Heart left ventricle (tissue), 16 donors: ENCODE results near the gene PLPP1. TPM values are rescaled to one million over a fixed set of nuclear protein-coding genes. Genes with fewer than 3 reads are reported as not detected.
A peak's percentile ranks its signal among the peaks of the same experiment; 100 is the strongest.

Experiments
- ATAC-seq, 4 donors: fragments of 200-7000 bp; cut with Tn5 transposase; one replicate each; pipeline ENCODE4 v1.9.1; 2020 to 2022; ENCODE audit warnings: moderate library complexity in 4 of 4, mild to moderate bottlenecking in 3 of 4, moderate number of reproducible peaks in 1 of 4
- DNase-seq, 5 donors: peaks; one replicate each; pipeline ENCODE4 v3.0.0-alpha.2; 2020
- H3K27ac ChIP-seq, 12 donors: fragments of 200-600 bp; sonication (generic) in 4 of 12; one replicate each; pipeline versions ENCODE4 v1.5.0 to v1.8.0; 2016 to 2022; ENCODE audit warnings: mild to moderate bottlenecking in 2 of 12
- H3K27me3 ChIP-seq, 9 donors: fragments of 200-600 bp; sonication (generic) in 2 of 9; one replicate each; pipeline versions ENCODE4 v1.5.1 to v1.8.0; 2016 to 2022; ENCODE audit warnings: mild to moderate bottlenecking in 3 of 9
- H3K36me3 ChIP-seq, 9 donors: fragments of 200-600 bp; sonication (generic) in 2 of 9; one replicate each; pipeline versions ENCODE4 v1.5.0 to v1.8.0; 2018 to 2022; ENCODE audit warnings: mild to moderate bottlenecking in 2 of 9
- H3K4me1 ChIP-seq, 12 donors: fragments of 200-600 bp; sonication (generic) in 4 of 12; one replicate each; pipeline versions ENCODE4 v1.5.0 to v1.8.0; 2016 to 2022; ENCODE audit warnings: mild to moderate bottlenecking in 3 of 12
- H3K4me3 ChIP-seq, 12 donors: fragments of 200-600 bp; sonication (generic) in 4 of 12; one replicate each; pipeline versions ENCODE4 v1.5.0 to v1.8.0; 2017 to 2022; ENCODE audit warnings: mild to moderate bottlenecking in 9 of 12, moderate library complexity in 4 of 12
- H3K9me3 ChIP-seq, 12 donors: fragments of 200-600 bp; sonication (generic) in 4 of 12; one replicate each; pipeline versions ENCODE4 v1.5.0 to v1.8.0; 2016 to 2022; ENCODE audit warnings: mild to moderate bottlenecking in 1 of 12
- CTCF ChIP-seq, 12 donors: fragments of 200-600 bp; sonication (generic) in 4 of 12; IDR thresholded peaks; one replicate each; pipeline versions ENCODE4 v1.5.0 to v1.8.0; 2018 to 2022; ENCODE audit warnings: antibody characterized with exemption in 12 of 12, mild to moderate bottlenecking in 5 of 12
- POLR2A ChIP-seq, 2 donors: fragments of 450-650 bp; IDR thresholded peaks; one replicate each; pipeline ENCODE4 v1.6.1; 2017; ENCODE audit warnings: antibody characterized with exemption in 2 of 2, mild to moderate bottlenecking in 2 of 2, moderate library complexity in 2 of 2
- WGBS, 4 donors: extraction: QIAGEN DNeasy Blood & Tissue Kit in 2 of 4; methylation state at CpG; one replicate each; pipeline versions ENCODE4 v1.1.5 to v1.1.7; 2013 to 2018; 5-methylcytosine and 5-hydroxymethylcytosine counted together
- intact Hi-C, 10 donors: fragments of 100-400 bp; cut with DNase I; formaldehyde crosslinking; loops; one replicate each; pipeline versions ENCODE4 v1.11.1 to v1.14.2; 2022
- polyA plus RNA-seq, 2 donors: library from polyadenylated mRNA; stranded (reverse); fragments of 200-250 nt; gene quantifications; one replicate each; pipeline ENCODE4 v1.2.3, GENCODE V29; 2013
- total RNA-seq, 9 donors: library from RNA; depleted of rRNA in 2 of 9; stranded (reverse); fragments of >200 nt in 2 of 9; fragmentation: NEBNext Ultra II Directional in 3 of 9; extraction: Animal tissue kit (Norgen Biotek cat#: 25700) in 3 of 9; gene quantifications; one replicate each; pipeline versions ENCODE4 v1.1.0 to v1.2.4, GENCODE V29; 2016 to 2023
- donor health status: ischemic (EF 13 %, LVEDD 7.1; RV severe dilation, severe dysfunction).
- donor health status: healthy with polysubstance abuse.
- donor health status: DM: no; HTN: yes; CAD: no.
- donor health status: DM: no; HTN: no; CAD: no.
- donor health status: ischemic (EF 25% LVEDD 6.9; RV normal size, moderate dysfunction).
- donor health status: ischemic (EF 25% LVEDD 5.7; RV mildly dilated, moderate dysfunction).
- donor health status: healthy.
- donor health status: DM: yes; HTN: yes; CAD: no.
- donor health status: ischemic (EF 35%, LVEDD 5.7; RV mildly dilated, moderate dysfunction).
- donor health status: nonischemic (EF 11% LVEDD 7.7; RV severe dilation, severe dysfunction).
- donor health status: DM: yes; HTN: yes; CAD: no.
- donor health status: PGD.
- donor health status: ischemic (EF 29% LVEDD 5.4; RV normal size, mild dysfunction).
- donor health status: nonischemic (EF 23%, LVEDD 6.1; RV moderate dilation, normal function).

The PLPP1 gene
- total and polyA plus RNA-seq, 11 donors, result 64.9 to 223 (median 81.5) TPM

DNA sequence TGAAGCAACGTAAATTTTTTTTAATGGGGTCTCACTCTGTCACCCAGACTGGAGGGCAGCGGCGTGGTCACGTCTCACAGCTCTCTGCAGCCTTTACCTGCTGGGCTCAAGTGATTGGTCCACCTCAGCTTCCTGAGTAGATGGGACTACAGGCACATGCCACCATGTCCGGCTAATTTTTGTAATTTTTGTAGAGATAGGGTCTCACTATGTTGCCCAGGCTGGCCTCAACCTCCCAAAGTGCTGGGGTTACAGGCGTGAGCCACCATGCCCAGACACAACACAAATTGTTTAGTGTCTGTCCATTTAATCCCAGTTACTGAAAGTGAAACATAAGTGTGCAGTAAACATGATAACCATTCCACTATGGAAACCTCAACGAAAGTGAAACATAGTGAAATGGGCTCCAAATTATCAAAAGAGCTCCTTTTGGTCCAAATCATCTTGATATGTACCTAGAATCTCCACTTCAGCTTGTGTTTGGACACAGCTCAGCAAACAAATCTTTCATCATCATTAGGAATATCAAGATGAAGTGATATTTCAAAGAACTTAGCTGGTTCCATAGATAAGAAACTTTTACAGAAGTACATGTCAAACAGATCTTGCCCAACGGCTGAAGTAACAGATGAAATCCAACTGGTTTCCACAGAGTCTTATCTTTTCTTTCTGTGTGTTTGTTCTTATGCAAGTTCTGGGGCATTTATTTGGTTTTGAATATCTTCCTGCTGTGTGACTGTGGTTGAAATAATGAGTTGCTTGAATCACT, 41.2 kb upstream of the PLPP1 start:
- Histone ChIP-seq H3K9me3 (no peaks in the 10 kb centered on the region), H3K4me3 (no peak overlapping the region), H3K27me3 (no peaks in the 10 kb centered on the region), H3K4me1 (peaks cover 6 to 42% (median 38%) of the 10 kb centered on the region in 12 donors), H3K36me3 (no peaks in the 10 kb centered on the region), H3K27ac (peak overlapping the region in 10 of 12 donors; percentile 71 to 90 (median 82))
- intact Hi-C loops, result loop anchor here in 6 of 10 donors (2.0 to 5.0 kb wide), 4 partner anchors 39 to 59 kb away; partner anchors contain the start of gene PLPP1 (in 3 of the 6)
- no peak for TF ChIP-seq POLR2A (IDR thresholded peaks at IDR 0.05)
- TF ChIP-seq CTCF (IDR thresholded peaks at IDR 0.05), result no peak
- 89 to 92% (median 90%) methylated on average over 8 of the region's 8 CpGs for WGBS, 4 donors
- DNase-seq (no peak), ATAC-seq (peak in 1 of 4 donors; percentile 4)

DNA sequence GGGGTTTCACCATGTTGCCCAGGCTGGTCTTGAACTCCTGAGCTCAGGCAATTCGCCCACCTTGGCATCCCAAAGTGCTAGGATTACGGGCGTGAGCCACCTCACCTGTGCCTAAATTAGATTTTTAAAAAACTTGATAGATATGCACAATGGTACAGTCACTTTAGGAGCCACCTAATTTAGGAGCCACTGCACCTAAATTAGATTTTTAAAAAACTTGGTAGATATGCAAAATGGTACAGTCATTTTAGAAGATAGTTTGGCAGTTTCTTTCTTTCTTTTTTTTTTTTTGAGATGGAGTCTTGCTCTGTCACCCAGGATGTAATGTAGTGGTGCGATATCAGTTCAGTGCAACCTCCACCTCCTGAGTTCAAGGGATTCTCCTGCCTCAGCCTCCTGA, 37.8 kb upstream of the PLPP1 start:
- Histone ChIP-seq H3K27ac (no peak overlapping the region), H3K27me3 (no peaks in the 10 kb centered on the region), H3K9me3 (no peaks in the 10 kb centered on the region), H3K36me3 (no peaks in the 10 kb centered on the region), H3K4me3 (no peak overlapping the region), H3K4me1 (peaks cover 0 to 37% (median 27%) of the 10 kb centered on the region in 12 donors)
- intact Hi-C loops, result loop anchor here in 2 of 10 donors (5.0 kb wide), 1 partner anchor 35 kb away; no protein-coding TSS in a partner anchor
- ATAC-seq, result no peak
- WGBS, 4 donors, result 91 to 98% (median 96%) methylated on average over 4 of the region's 4 CpGs
- TF ChIP-seq CTCF (IDR thresholded peaks at IDR 0.05), result no peak
- no peak for TF ChIP-seq POLR2A (IDR thresholded peaks at IDR 0.05)
- no peak for DNase-seq

- Histone ChIP-seq H3K4me3 (no peak overlapping the region), H3K4me1 (peaks cover 0 to 31% (median 22%) of the 10 kb centered on the region in 12 donors), H3K9me3 (no peaks in the 10 kb centered on the region), H3K27ac (no peak overlapping the region), H3K27me3 (no peaks in the 10 kb centered on the region), H3K36me3 (no peaks in the 10 kb centered on the region)
- no peak for DNase-seq
- TF ChIP-seq CTCF (IDR thresholded peaks at IDR 0.05) (no peak), POLR2A (IDR thresholded peaks at IDR 0.05) (no peak)
- intact Hi-C loops, result loop anchor here in 2 of 10 donors (5.0 kb wide), 1 partner anchor 35 kb away; no protein-coding TSS in a partner anchor
- no peak for ATAC-seq
Measured at GRCh38 chr5:55572020-55572419, 37.3 kb upstream of the PLPP1 start.

- peaks cover 0 to 17% (median 8%) of the 10 kb centered on the region in 12 donors for H3K4me1 ChIP-seq
Measured at GRCh38 chr5:55570570-55570969, 35.8 kb upstream of the PLPP1 start.

More at GRCh38 chr5:55570570-55570969, 35.8 kb upstream of the PLPP1 start:
- intact Hi-C loops, result loop anchor here in 2 of 10 donors (5.0 kb wide), 1 partner anchor 33 kb away; no protein-coding TSS in a partner anchor
- 97 to 100% (median 98%) methylated on average over 4 of the region's 4 CpGs for WGBS, 4 donors
- ATAC-seq, result no peak
- Histone ChIP-seq H3K27me3 (no peaks in the 10 kb centered on the region), H3K4me3 (no peak overlapping the region), H3K9me3 (no peaks in the 10 kb centered on the region), H3K27ac (peak overlapping the region in 1 of 12 donors; percentile 73), H3K36me3 (no peaks in the 10 kb centered on the region)
- no peak for DNase-seq
- no peak for TF ChIP-seq CTCF (IDR thresholded peaks at IDR 0.05)
